CD14-positive monocyte (primary cell): Measurements from ENCODE around the gene HIVEP3. TPM values are rescaled to one million over a fixed set of nuclear protein-coding genes. Genes with fewer than 3 reads are reported as not detected.

ENCODE experiments used
- DNase-seq, 3 donors: peaks; one replicate each; pipeline ENCODE4 v3.0.0-alpha.2; 2011 to 2022
- H2AFZ ChIP-seq: 2 replicates; pipeline ENCODE4 v1.6.0; 2012; ENCODE audit warnings: mild to moderate bottlenecking, low read depth, low read length, inconsistent platforms; ENCODE audit not compliant: insufficient read depth, poor library complexity, severe bottlenecking
- H3K27ac ChIP-seq, 2 donors: 1 replicate in 1 of 2; 2 replicates in 1 of 2; pipeline ENCODE4 v1.5.1; 2012 to 2013; ENCODE audit warnings: low read length in 2 of 2, control low read depth in 1 of 2, inconsistent platforms in 1 of 2, low read depth in 1 of 2, mild to moderate bottlenecking in 1 of 2
- H3K27me3 ChIP-seq, 2 donors: one replicate each; pipeline versions ENCODE4 v1.6.0 to v1.6.1; 2011 to 2013; ENCODE audit warnings: low read length in 2 of 2; ENCODE audit not compliant: control insufficient read depth in 2 of 2, insufficient read depth in 2 of 2
- H3K36me3 ChIP-seq, 2 donors: replicated peaks in 1 of 2; 1 replicate in 1 of 2; 2 replicates in 1 of 2; pipeline versions ENCODE4 v1.5.1 to v1.6.1; 2012 to 2013; ENCODE audit warnings: low read length in 2 of 2, control low read depth in 1 of 2, inconsistent platforms in 1 of 2, mild to moderate bottlenecking in 1 of 2; ENCODE audit not compliant: insufficient read depth in 2 of 2, control insufficient read depth in 1 of 2
- H3K4me1 ChIP-seq, 2 donors: 1 replicate in 1 of 2; 2 replicates in 1 of 2; pipeline versions ENCODE4 v1.5.1 to v1.6.1; 2012 to 2013; ENCODE audit warnings: low read length in 2 of 2, control low read depth in 1 of 2, inconsistent platforms in 1 of 2, mild to moderate bottlenecking in 1 of 2, moderate library complexity in 1 of 2; ENCODE audit not compliant: insufficient read depth in 2 of 2, control insufficient read depth in 1 of 2
- H3K4me2 ChIP-seq: replicated peaks from 2 replicates; pipeline ENCODE3; 2012; ENCODE audit warnings: low read length, moderate library complexity, mild to moderate bottlenecking; ENCODE audit not compliant: poor library complexity, severe bottlenecking; ENCODE audit errors: extremely low read depth
- H3K4me3 ChIP-seq, 3 experiments: fragments of 200-600 bp in 1 of 3; sonication (generic) in 1 of 3; replicated peaks in 1 of 3; 1 replicate in 2 of 3; 2 replicates in 1 of 3; pipeline ENCODE4 v1.5.1; 2011 to 2013; ENCODE audit warnings: low read length in 3 of 3, mild to moderate bottlenecking in 3 of 3, control low read depth in 2 of 3, low read depth in 2 of 3, inconsistent platforms in 1 of 3, moderate library complexity in 1 of 3
- H3K79me2 ChIP-seq: 2 replicates; pipeline ENCODE4 v1.6.0; 2012; ENCODE audit warnings: mild to moderate bottlenecking, control low read depth, inconsistent platforms, low read length, moderate library complexity; ENCODE audit not compliant: insufficient read depth
- H3K9ac ChIP-seq: 2 replicates; pipeline ENCODE4 v1.6.0; 2017; ENCODE audit warnings: low read length, mild to moderate bottlenecking; ENCODE audit not compliant: insufficient read depth, poor library complexity, severe bottlenecking
- H3K9me3 ChIP-seq, 2 donors: replicated peaks in 1 of 2; 1 replicate in 1 of 2; 2 replicates in 1 of 2; pipeline versions ENCODE4 v1.5.1 to v1.6.1; 2012 to 2013; ENCODE audit warnings: low read length in 2 of 2, control low read depth in 1 of 2; ENCODE audit not compliant: control insufficient read depth in 1 of 2, insufficient read depth in 1 of 2
- H4K20me1 ChIP-seq: 2 replicates; pipeline ENCODE4 v1.6.0; 2012; ENCODE audit warnings: mild to moderate bottlenecking, low read length, control low read depth, moderate library complexity; ENCODE audit not compliant: insufficient read depth
- H3K27ac Mint-ChIP-seq, 7 donors: one replicate each; pipeline ENCODE4 v1.8.0; 2020; ENCODE audit warnings: mild to moderate bottlenecking in 7 of 7, mixed read lengths in 7 of 7, moderate library complexity in 6 of 7, inconsistent platforms in 2 of 7
- H3K27me3 Mint-ChIP-seq, 3 donors: one replicate each; pipeline ENCODE4 v1.8.0; 2021 to 2022; ENCODE audit warnings: low read depth in 3 of 3, mild to moderate bottlenecking in 3 of 3, mixed read lengths in 3 of 3, moderate library complexity in 3 of 3, inconsistent platforms in 1 of 3
- H3K36me3 Mint-ChIP-seq, 2 donors: one replicate each; pipeline ENCODE4 v1.8.0; 2020; ENCODE audit warnings: mixed read lengths in 2 of 2, inconsistent platforms in 1 of 2, mild to moderate bottlenecking in 1 of 2
- H3K4me1 Mint-ChIP-seq: one replicate; pipeline ENCODE4 v1.8.0; 2020; ENCODE audit warnings: mild to moderate bottlenecking, mixed read lengths
- H3K4me3 Mint-ChIP-seq, 2 donors: one replicate each; pipeline ENCODE4 v1.8.0; 2020; ENCODE audit warnings: mild to moderate bottlenecking in 2 of 2, mixed read lengths in 2 of 2, moderate library complexity in 1 of 2
- H3K9me3 Mint-ChIP-seq, 7 donors: one replicate each; pipeline ENCODE4 v1.8.0; 2020 to 2022; ENCODE audit warnings: mixed read lengths in 7 of 7, mild to moderate bottlenecking in 6 of 7, moderate library complexity in 6 of 7, inconsistent platforms in 2 of 7
- WGBS: methylation state at CpG from one replicate; pipeline ENCODE4 v1.1.5; 2013; ENCODE audit warnings: missing lambda C conversion rate; ENCODE audit not compliant: insufficient coverage; 5-methylcytosine and 5-hydroxymethylcytosine counted together
- intact Hi-C, 2 donors: fragments of 100-400 bp; cut with micrococcal nuclease; formaldehyde crosslinking; loops; one replicate each; pipeline versions ENCODE4 v1.15.0 to v1.15.1; 2023
- polyA plus RNA-seq, 3 donors: library from polyadenylated mRNA; depleted of rRNA in 1 of 3; unstranded in 2 of 3; stranded (reverse) in 1 of 3; fragments of 300-500 nt in 2 of 3; fragments of >200 nt in 1 of 3; fragmentation: Illumina TruSeq in 2 of 3; gene quantifications; 1 replicate in 2 of 3; 2 replicates in 1 of 3; pipeline ENCODE4 v1.2.3, GENCODE V29; 2012 to 2021
- TF ChIP-seq, protein P1 (sequence below): fragments of 200-600 bp; IDR thresholded peaks from one replicate; pipeline ENCODE4 v1.8.0; 2022; ENCODE audit warnings: antibody characterized with exemption, mild to moderate bottlenecking

Gene HIVEP3
- polyA plus RNA-seq, 3 donors = 1.2 to 3.7 (median 1.8) TPM

DNA sequence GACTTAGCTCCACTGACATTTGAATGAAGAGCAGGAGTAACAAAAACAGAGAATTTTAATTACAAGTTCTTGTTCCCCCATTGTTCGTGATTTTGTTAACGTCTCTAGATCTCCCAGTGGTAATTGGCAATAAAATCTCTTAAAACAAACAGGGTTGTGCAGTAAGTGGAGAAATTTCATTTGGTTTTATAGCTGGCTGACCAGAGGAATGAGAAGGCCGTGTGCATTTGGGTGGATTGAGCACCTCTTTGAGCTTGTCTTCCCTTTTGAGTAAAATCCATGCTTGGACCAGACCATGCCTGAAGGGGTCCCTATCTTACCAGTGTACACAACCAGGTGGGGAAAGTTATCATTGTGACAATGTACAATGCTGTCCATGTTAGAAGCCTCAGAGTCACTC is 137.8 kb downstream of the HIVEP3 start:
- Histone ChIP-seq H4K20me1 (no peaks in the 10 kb centered on the region), H3K4me2 (no peak overlapping the region), H3K9me3 (no peaks in the 10 kb centered on the region), H3K36me3 (no peaks in the 10 kb centered on the region), H3K9ac (no peak overlapping the region), H3K27me3 (no peaks in the 10 kb centered on the region), H2AFZ (no peak overlapping the region), H3K4me3 (no peak overlapping the region), H3K79me2 (no peaks in the 10 kb centered on the region), H3K27ac (no peak overlapping the region), H3K4me1 (peaks cover 39 to 41% of the 10 kb centered on the region in 2 donors)
- peaks cover 1 to 9% (median 6%) of the 10 kb centered on the region in 3 donors for H3K27me3 Mint-ChIP-seq
- peaks cover 45% of the 10 kb centered on the region for H3K4me1 Mint-ChIP-seq
- no CpG with 5 or more reads among the region's 3 CpGs for WGBS
- no peak overlapping the region for H3K27ac Mint-ChIP-seq
- no peak overlapping the region for H3K4me3 Mint-ChIP-seq
- TF ChIP-seq, protein P1, sequence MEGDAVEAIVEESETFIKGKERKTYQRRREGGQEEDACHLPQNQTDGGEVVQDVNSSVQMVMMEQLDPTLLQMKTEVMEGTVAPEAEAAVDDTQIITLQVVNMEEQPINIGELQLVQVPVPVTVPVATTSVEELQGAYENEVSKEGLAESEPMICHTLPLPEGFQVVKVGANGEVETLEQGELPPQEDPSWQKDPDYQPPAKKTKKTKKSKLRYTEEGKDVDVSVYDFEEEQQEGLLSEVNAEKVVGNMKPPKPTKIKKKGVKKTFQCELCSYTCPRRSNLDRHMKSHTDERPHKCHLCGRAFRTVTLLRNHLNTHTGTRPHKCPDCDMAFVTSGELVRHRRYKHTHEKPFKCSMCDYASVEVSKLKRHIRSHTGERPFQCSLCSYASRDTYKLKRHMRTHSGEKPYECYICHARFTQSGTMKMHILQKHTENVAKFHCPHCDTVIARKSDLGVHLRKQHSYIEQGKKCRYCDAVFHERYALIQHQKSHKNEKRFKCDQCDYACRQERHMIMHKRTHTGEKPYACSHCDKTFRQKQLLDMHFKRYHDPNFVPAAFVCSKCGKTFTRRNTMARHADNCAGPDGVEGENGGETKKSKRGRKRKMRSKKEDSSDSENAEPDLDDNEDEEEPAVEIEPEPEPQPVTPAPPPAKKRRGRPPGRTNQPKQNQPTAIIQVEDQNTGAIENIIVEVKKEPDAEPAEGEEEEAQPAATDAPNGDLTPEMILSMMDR = no peak
- peaks cover 3 to 11% of the 10 kb centered on the region in 2 donors for H3K36me3 Mint-ChIP-seq
- H3K9me3 Mint-ChIP-seq = no peaks in the 10 kb centered on the region
- intact Hi-C loops = loop anchor here in 1 of 2 donors (10.0 kb wide), 1 partner anchor 56 kb away; no protein-coding TSS in a partner anchor
- DNase-seq = no peak

- Histone ChIP-seq H3K4me1 (peaks cover 39 to 41% of the 10 kb centered on the region in 2 donors), H2AFZ (no peak overlapping the region), H3K9me3 (no peaks in the 10 kb centered on the region), H4K20me1 (no peaks in the 10 kb centered on the region), H3K9ac (no peak overlapping the region), H3K36me3 (no peaks in the 10 kb centered on the region), H3K4me3 (no peak overlapping the region), H3K27ac (no peak overlapping the region), H3K27me3 (no peaks in the 10 kb centered on the region), H3K79me2 (no peaks in the 10 kb centered on the region), H3K4me2 (no peak overlapping the region)
- intact Hi-C loops = loop anchor here in 1 of 2 donors (10.0 kb wide), 1 partner anchor 56 kb away; no protein-coding TSS in a partner anchor
- TF ChIP-seq, protein P1 = no peak
- Mint-ChIP-seq H3K4me1 (peaks cover 45% of the 10 kb centered on the region), H3K27me3 (peaks cover 1 to 9% (median 6%) of the 10 kb centered on the region in 3 donors), H3K27ac (no peak overlapping the region), H3K9me3 (no peaks in the 10 kb centered on the region), H3K36me3 (peaks cover 3 to 11% of the 10 kb centered on the region in 2 donors), H3K4me3 (no peak overlapping the region)
- no peak for DNase-seq
- WGBS = 100% methylated on average over 1 of the region's 2 CpGs
Measured at GRCh38 chr1:41780322-41780721, 138.4 kb downstream of the HIVEP3 start.
